ENCODE data around the gene ULBP1. TPM values are rescaled to one million over a fixed set of nuclear protein-coding genes. Genes with fewer than 3 reads are reported as not detected.
"Not testable (repeated sequence)": the region's sequence is repeated elsewhere in the genome, so short reads cannot be mapped to it uniquely, and the experiment has no call there.

Gene ULBP1
- total RNA-seq, 1 donor from 2014 or later = 0.11 TPM

DNA sequence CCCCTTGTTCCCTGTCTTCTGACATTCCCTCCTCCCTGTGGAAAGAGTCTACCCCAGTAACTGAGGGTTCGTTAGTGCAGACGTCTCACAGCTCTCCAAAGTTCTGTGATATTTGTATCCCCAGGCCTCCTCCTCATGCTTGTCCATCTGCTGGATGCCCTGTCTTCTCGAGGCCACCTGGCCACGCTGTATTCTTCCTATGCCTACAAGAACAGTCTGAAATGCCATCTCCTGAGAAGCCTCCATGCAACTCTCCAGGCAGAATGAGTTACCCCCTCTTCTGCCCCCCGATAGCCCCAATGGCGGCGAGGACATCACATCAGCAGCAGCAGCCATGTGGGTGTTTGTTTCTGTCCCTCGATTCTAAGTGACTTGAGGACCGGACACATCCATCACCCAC lies 12.6 kb upstream of the ULBP1 start:
- no peak overlapping the region for H3K4me2 ChIP-seq
- DNase-seq (ENCODE audit: low spot score) = no peak
- Mint-ChIP-seq H3K27ac (no peak overlapping the region), H3K36me3 (no peaks in the 10 kb centered on the region), H3K4me1 (peaks cover 2% of the 10 kb centered on the region), H3K4me3 (no peak overlapping the region), H3K27me3 (ENCODE audit: insufficient read depth, low read depth) (peaks cover 70% of the 10 kb centered on the region), H3K9me3 (peaks cover 4% of the 10 kb centered on the region)
- H4K20me1 ChIP-seq (ENCODE audit: low read depth) = peaks cover 11% of the 10 kb centered on the region
- H3K9ac ChIP-seq = no peak overlapping the region
- no peaks in the 10 kb centered on the region for H3K36me3 ChIP-seq
- no peaks in the 10 kb centered on the region for H3F3A ChIP-seq (ENCODE audit: low read depth)
- H3K4me1 ChIP-seq = no peaks in the 10 kb centered on the region
- no peak overlapping the region for H2AFZ ChIP-seq (replicated peaks)
- H3K4me3 ChIP-seq = no peak overlapping the region
- peaks cover 95% of the 10 kb centered on the region for H3K27me3 ChIP-seq
- no peak for TF ChIP-seq EZH2 (IDR thresholded peaks at IDR 0.05)
- TF ChIP-seq, protein P1, sequence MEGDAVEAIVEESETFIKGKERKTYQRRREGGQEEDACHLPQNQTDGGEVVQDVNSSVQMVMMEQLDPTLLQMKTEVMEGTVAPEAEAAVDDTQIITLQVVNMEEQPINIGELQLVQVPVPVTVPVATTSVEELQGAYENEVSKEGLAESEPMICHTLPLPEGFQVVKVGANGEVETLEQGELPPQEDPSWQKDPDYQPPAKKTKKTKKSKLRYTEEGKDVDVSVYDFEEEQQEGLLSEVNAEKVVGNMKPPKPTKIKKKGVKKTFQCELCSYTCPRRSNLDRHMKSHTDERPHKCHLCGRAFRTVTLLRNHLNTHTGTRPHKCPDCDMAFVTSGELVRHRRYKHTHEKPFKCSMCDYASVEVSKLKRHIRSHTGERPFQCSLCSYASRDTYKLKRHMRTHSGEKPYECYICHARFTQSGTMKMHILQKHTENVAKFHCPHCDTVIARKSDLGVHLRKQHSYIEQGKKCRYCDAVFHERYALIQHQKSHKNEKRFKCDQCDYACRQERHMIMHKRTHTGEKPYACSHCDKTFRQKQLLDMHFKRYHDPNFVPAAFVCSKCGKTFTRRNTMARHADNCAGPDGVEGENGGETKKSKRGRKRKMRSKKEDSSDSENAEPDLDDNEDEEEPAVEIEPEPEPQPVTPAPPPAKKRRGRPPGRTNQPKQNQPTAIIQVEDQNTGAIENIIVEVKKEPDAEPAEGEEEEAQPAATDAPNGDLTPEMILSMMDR (IDR thresholded peaks at IDR 0.05) = no peak
- no peak for TF ChIP-seq EZH2phosphoT487 (IDR thresholded peaks at IDR 0.05)
- H3K9me3 ChIP-seq (ENCODE audit: low read depth) = no peaks in the 10 kb centered on the region
- H3K27ac ChIP-seq = no peak overlapping the region
- no peaks in the 10 kb centered on the region for H3K79me2 ChIP-seq (ENCODE audit: low read depth)

DNA sequence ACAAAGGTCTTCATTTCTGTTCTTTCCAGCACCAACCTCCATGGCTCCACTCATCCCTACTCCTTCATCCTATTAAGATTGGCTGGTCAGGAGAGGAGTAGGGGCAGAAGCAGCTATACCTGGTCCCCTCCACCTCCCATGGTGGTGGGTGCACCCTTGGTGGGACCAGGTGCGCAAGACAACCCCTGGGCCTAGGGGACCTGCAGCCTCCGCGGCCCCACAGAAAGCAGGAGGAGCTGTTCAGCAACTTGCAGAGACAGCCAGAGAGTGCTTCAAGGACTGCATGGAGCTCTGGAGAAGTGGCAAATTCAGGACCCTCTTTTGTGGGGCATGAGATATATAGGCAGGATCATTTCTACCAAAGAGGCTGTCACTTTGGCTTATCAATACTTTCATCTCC lies 12.1 kb upstream of the ULBP1 start:
- Histone ChIP-seq H3K9me3 (ENCODE audit: low read depth) (no peaks in the 10 kb centered on the region), H3K36me3 (no peaks in the 10 kb centered on the region), H3K27me3 (peaks cover 95% of the 10 kb centered on the region), H2AFZ (replicated peaks) (no peak overlapping the region), H4K20me1 (ENCODE audit: low read depth) (peaks cover 11% of the 10 kb centered on the region), H3K79me2 (ENCODE audit: low read depth) (no peaks in the 10 kb centered on the region), H3K4me3 (no peak overlapping the region), H3K4me2 (no peak overlapping the region), H3K4me1 (no peaks in the 10 kb centered on the region), H3F3A (ENCODE audit: low read depth) (no peaks in the 10 kb centered on the region), H3K27ac (no peak overlapping the region), H3K9ac (no peak overlapping the region)
- Mint-ChIP-seq H3K9me3 (peaks cover 4% of the 10 kb centered on the region), H3K36me3 (no peaks in the 10 kb centered on the region), H3K27me3 (ENCODE audit: insufficient read depth, low read depth) (peaks cover 68% of the 10 kb centered on the region), H3K4me3 (no peak overlapping the region), H3K27ac (no peak overlapping the region), H3K4me1 (peaks cover 2% of the 10 kb centered on the region)
- TF ChIP-seq EZH2phosphoT487 (IDR thresholded peaks at IDR 0.05) (no peak), EZH2 (IDR thresholded peaks at IDR 0.05) (no peak)
- TF ChIP-seq, protein P1 (IDR thresholded peaks at IDR 0.05) = no peak
- DNase-seq (ENCODE audit: low spot score) = no peak

DNA sequence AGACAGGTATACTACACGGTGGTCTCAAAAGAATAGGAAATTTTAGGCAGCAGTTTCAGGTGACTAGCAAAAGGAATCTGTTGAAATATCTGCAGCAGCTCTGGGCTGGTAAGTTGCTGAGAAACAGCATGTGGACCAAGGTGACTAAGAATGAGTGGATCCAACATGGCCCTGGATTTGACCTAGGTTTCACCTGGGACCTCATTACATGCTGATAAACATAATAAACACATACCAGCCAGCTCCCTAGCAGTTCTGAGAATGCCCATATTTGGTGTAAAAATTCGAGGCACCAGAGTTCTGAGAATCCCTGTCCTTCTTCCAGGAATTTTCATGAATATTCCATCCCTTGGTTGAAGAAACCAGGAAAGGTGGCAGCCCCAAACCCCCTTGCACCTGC lies 10.4 kb upstream of the ULBP1 start:
- not testable (repeated sequence) for H2AFZ ChIP-seq (replicated peaks); H3K36me3 Mint-ChIP-seq; H3K9me3 ChIP-seq (ENCODE audit: low read depth); H3K27ac Mint-ChIP-seq; H3K36me3 ChIP-seq; H3K79me2 ChIP-seq (ENCODE audit: low read depth); DNase-seq (ENCODE audit: low spot score); H3K9me3 Mint-ChIP-seq; H3K4me1 ChIP-seq; H3K4me3 ChIP-seq; H3K4me3 Mint-ChIP-seq; H3K27ac ChIP-seq; H3K4me2 ChIP-seq; H3K9ac ChIP-seq; H3K4me1 Mint-ChIP-seq; H3F3A ChIP-seq (ENCODE audit: low read depth)
- peaks cover 70% of the 10 kb centered on the region for H3K27me3 Mint-ChIP-seq (ENCODE audit: insufficient read depth, low read depth)
- H3K27me3 ChIP-seq = peaks cover 100% of the 10 kb centered on the region
- H4K20me1 ChIP-seq (ENCODE audit: low read depth) = peaks cover 11% of the 10 kb centered on the region

DNA sequence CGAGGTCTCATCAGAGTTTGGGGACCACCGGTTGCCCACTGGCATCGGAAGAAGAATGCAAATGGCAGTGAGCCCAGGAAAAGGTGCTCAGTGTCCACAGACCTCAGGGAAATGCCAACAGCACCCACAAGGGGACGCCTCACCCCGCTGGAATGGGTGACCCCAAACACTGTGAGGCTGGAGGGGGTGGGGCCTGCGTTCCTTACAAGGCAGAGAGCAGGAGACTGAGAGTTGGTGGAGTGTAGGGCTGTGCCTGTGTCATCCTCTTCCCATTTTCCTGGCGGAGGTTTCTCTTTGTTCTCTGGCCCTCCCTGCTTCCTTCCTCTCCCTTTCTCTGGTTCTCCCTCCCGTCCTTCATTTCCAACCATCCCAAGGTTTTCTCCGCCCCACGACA lies 9.8 kb upstream of the ULBP1 start:
- H3K4me3 ChIP-seq; DNase-seq (ENCODE audit: low spot score); H3K27ac ChIP-seq; H3K4me2 ChIP-seq; H3K79me2 ChIP-seq (ENCODE audit: low read depth); H3K9me3 Mint-ChIP-seq; H3K27ac Mint-ChIP-seq; H3K4me1 ChIP-seq; H3K9me3 ChIP-seq (ENCODE audit: low read depth); H2AFZ ChIP-seq (replicated peaks); H3K4me3 Mint-ChIP-seq; H3K9ac ChIP-seq; H3K4me1 Mint-ChIP-seq; H3K36me3 Mint-ChIP-seq; H3F3A ChIP-seq (ENCODE audit: low read depth); H3K36me3 ChIP-seq: not testable (repeated sequence)
- TF ChIP-seq, protein P1 (IDR thresholded peaks at IDR 0.05) = peak; percentile 16
- TF ChIP-seq EZH2phosphoT487 (IDR thresholded peaks at IDR 0.05) = peak; percentile 73
- H3K27me3 Mint-ChIP-seq (ENCODE audit: insufficient read depth, low read depth) = peaks cover 69% of the 10 kb centered on the region
- Histone ChIP-seq H4K20me1 (ENCODE audit: low read depth) (peaks cover 11% of the 10 kb centered on the region), H3K27me3 (peaks cover 100% of the 10 kb centered on the region)

Data from neural progenitor cell (in vitro differentiated cells).